Kidney (tissue), 14 donors: ENCODE measurements around the gene CSTPP1. TPM values are rescaled to one million over a fixed set of nuclear protein-coding genes. Genes with fewer than 3 reads are reported as not detected.
A peak's percentile ranks its signal among the peaks of the same experiment; 100 is the strongest.

Source experiments
- DNase-seq, 5 donors: peaks; one replicate each; pipeline ENCODE4 v3.0.0-alpha.2; 2013 to 2020
- FAIRE-seq: peaks from 2 replicates; lab custom pipeline; 2012; peaks lifted over from hg19 to GRCh38; lab: Jason Lieb, UNC
- H3K27ac ChIP-seq, 2 donors: one replicate each; pipeline ENCODE4 v1.7.0; 2013; ENCODE audit warnings: low read depth in 2 of 2, low read length in 2 of 2, inconsistent platforms in 1 of 2
- H3K27me3 ChIP-seq: one replicate; pipeline ENCODE4 v1.7.1; 2013; ENCODE audit warnings: low read length, inconsistent platforms; ENCODE audit not compliant: control insufficient read depth, insufficient read depth
- H3K36me3 ChIP-seq, 3 donors: one replicate each; pipeline versions ENCODE4 v1.7.0 to v1.7.1; 2013; ENCODE audit warnings: low read length in 3 of 3, control low read depth in 1 of 3, inconsistent platforms in 1 of 3; ENCODE audit not compliant: insufficient read depth in 3 of 3, control insufficient read depth in 2 of 3
- H3K4me1 ChIP-seq, 3 donors: one replicate each; pipeline versions ENCODE4 v1.7.0 to v1.7.1; 2013; ENCODE audit warnings: low read length in 3 of 3, inconsistent platforms in 1 of 3, low read depth in 1 of 3; ENCODE audit not compliant: control insufficient read depth in 2 of 3, insufficient read depth in 2 of 3
- H3K4me3 ChIP-seq, 3 donors: one replicate each; pipeline versions ENCODE4 v1.7.0 to v1.8.1; 2013; ENCODE audit warnings: low read length in 3 of 3, control low read depth in 1 of 3, inconsistent platforms in 1 of 3
- H3K9ac ChIP-seq, 3 donors: one replicate each; pipeline versions ENCODE4 v1.7.0 to v1.7.1; 2013; ENCODE audit warnings: low read length in 3 of 3, control low read depth in 1 of 3, inconsistent platforms in 1 of 3
- H3K9me3 ChIP-seq, 3 donors: one replicate each; pipeline versions ENCODE4 v1.7.0 to v1.7.1; 2013; ENCODE audit warnings: low read length in 3 of 3, control low read depth in 1 of 3, inconsistent platforms in 1 of 3; ENCODE audit not compliant: control insufficient read depth in 2 of 3, insufficient read depth in 1 of 3
- intact Hi-C: fragments of 100-400 bp; cut with DNase I; formaldehyde crosslinking; loops from one replicate; pipeline ENCODE4 v1.11.1; 2022
- polyA plus RNA-seq: library from polyadenylated mRNA; stranded (reverse); fragments of 350-450 nt; fragmentation: Illumina TruSeq; extraction: RNeasy Lipid Tissue Mini Kit (QIAGEN cat#74804); gene quantifications from one replicate; pipeline ENCODE4 v1.2.3, GENCODE V29; 2014; ENCODE audit warnings: low read depth, low replicate concordance; ENCODE audit not compliant: insufficient read depth
- total RNA-seq: library from RNA; stranded (reverse); fragmentation: NEBNext Ultra II Directional; extraction: Animal tissue kit (Norgen Biotek cat#: 25700); gene quantifications from one replicate; pipeline ENCODE4 v1.2.1, GENCODE V29; 2021
- TF ChIP-seq, protein P1 (sequence below): IDR thresholded peaks from 3 replicates; pipeline ENCODE4 v1.5.1; 2012; ENCODE audit warnings: mild to moderate bottlenecking, moderate library complexity, borderline replicate concordance; ENCODE audit not compliant: insufficient read depth; ENCODE audit errors: extremely low read depth
- donor health status: control.
- donor health status: control.
- donor health status: control.
- donor health status: control.
- donor health status: control.
- donor health status: DM: yes; HTN: yes; CAD: no.
- donor health status: Normal renal cell carcinoma (clear cell type).

The CSTPP1 gene
- total and polyA plus RNA-seq, 2 donors from 2014 or later, result 37.4 to 50.3 TPM

DNA sequence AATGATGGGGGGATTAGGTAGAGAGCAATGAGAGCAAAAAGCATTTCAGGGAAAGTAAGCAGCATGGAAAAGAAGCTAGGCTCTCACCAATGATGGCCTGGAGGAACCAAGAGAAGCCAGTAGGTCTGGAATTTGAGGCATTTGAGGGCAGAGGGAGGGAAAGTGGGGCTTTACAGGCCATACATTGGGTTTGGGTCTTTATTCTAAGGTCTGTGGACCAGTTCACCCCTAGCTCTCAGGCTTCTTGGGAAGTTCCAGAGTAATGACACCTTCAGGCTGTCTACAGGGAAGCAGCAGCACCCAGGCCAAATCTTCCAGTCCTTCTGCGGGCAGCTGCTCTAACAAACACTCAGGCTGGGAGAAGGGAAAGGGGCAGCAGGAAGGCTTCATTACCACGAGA, 210.7 kb downstream of the CSTPP1 start:
- Histone ChIP-seq H3K4me3 (no peak overlapping the region), H3K27ac (no peak overlapping the region), H3K9me3 (no peaks in the 10 kb centered on the region), H3K27me3 (no peaks in the 10 kb centered on the region), H3K4me1 (no peaks in the 10 kb centered on the region), H3K9ac (no peak overlapping the region), H3K36me3 (no peaks in the 10 kb centered on the region)
- FAIRE-seq (no peak), DNase-seq (no peak)
- intact Hi-C loops, result no loop called here
- TF ChIP-seq, protein P1, sequence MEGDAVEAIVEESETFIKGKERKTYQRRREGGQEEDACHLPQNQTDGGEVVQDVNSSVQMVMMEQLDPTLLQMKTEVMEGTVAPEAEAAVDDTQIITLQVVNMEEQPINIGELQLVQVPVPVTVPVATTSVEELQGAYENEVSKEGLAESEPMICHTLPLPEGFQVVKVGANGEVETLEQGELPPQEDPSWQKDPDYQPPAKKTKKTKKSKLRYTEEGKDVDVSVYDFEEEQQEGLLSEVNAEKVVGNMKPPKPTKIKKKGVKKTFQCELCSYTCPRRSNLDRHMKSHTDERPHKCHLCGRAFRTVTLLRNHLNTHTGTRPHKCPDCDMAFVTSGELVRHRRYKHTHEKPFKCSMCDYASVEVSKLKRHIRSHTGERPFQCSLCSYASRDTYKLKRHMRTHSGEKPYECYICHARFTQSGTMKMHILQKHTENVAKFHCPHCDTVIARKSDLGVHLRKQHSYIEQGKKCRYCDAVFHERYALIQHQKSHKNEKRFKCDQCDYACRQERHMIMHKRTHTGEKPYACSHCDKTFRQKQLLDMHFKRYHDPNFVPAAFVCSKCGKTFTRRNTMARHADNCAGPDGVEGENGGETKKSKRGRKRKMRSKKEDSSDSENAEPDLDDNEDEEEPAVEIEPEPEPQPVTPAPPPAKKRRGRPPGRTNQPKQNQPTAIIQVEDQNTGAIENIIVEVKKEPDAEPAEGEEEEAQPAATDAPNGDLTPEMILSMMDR, result no peak

DNA sequence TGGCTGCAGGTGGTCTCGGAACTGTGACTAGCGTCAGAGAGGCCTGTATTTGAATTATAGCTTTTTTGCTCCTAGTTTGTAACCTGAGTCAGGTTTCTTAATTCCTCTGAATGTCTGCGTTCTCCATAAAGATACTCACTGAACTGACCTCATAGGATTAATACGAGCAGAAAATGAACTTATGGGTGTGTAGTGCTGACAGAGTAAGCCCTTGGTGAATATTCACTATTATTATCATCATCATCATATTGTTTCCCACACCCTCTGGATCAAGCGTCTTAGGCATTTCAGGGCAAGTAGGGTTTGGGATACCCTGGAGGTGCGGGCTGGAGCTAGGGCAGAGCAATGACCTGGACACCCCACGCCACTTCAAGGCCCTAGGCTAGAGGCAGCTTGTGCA, 211.1 kb downstream of the CSTPP1 start:
- H3K9me3 ChIP-seq, result no peaks in the 10 kb centered on the region
- DNase-seq, result no peak
- intact Hi-C loops, result no loop called here
- no peak overlapping the region for H3K9ac ChIP-seq
- TF ChIP-seq, protein P1, result no peak
- H3K36me3 ChIP-seq, result no peaks in the 10 kb centered on the region
- FAIRE-seq, result no peak
- no peak overlapping the region for H3K27ac ChIP-seq
- no peaks in the 10 kb centered on the region for H3K4me1 ChIP-seq
- no peak overlapping the region for H3K4me3 ChIP-seq
- H3K27me3 ChIP-seq, result no peaks in the 10 kb centered on the region

DNA sequence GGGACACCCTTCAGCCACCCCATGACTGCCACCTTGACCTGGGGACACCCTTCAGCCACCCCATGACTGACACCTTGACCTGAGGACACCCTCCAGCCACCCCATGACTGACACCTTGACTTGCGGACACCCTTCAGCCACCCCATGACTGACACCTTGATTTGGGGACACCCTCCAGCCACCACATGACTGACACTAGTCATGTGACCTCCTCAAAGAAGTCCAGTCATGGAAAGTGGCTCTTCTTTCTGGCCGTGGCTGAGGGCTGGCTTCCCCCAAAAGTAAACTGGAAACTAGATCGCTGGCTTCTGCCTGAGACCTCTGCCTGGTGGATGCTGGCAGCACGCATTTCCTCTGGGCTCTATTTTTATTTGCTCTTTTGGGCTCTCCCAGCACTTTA, 211.7 kb downstream of the CSTPP1 start:
- intact Hi-C loops, result no loop called here
- no peak for FAIRE-seq
- Histone ChIP-seq H3K9me3 (no peaks in the 10 kb centered on the region), H3K36me3 (no peaks in the 10 kb centered on the region), H3K4me1 (no peaks in the 10 kb centered on the region), H3K9ac (no peak overlapping the region), H3K27ac (no peak overlapping the region), H3K4me3 (no peak overlapping the region), H3K27me3 (no peaks in the 10 kb centered on the region)
- DNase-seq, result no peak
- TF ChIP-seq, protein P1, result no peak

DNA sequence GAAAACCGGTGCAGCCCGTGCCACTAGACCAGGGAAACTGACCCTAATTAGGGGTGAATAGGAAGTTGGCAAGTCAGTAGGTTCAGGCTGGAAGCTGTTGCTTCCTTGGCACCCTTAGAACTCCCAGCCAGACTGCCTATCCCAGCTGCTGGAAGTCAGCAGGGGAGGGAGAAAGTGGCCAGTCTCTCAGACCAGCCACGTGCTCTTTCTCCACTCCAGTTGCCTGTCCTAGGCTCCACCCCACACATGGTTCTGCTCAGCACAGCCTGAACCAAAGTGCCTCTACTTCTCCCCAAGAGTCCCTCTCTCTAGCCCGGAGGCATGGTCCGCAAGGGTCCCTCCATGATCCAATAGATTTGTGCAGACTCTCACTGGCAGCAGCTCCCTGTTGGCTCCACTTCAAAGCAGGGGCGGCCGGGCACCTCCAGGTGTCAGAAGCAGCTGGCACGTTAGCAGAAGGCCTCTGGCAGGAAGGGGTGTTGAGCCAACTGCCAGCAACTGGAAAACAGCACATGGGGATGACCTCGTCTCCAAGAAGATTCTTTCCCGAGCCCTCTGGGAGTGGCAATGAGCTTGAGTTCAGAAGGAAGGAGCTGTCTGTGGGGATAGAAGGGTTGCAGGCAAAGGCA, 212.5 kb downstream of the CSTPP1 start:
- H3K4me3 ChIP-seq, result no peak overlapping the region
- TF ChIP-seq, protein P1, result no peak
- DNase-seq, result peak in 1 of 5 donors; percentile 50
- no peaks in the 10 kb centered on the region for H3K36me3 ChIP-seq
- no peak for FAIRE-seq
- no peaks in the 10 kb centered on the region for H3K27me3 ChIP-seq
- intact Hi-C loops, result no loop called here
- H3K9me3 ChIP-seq, result no peaks in the 10 kb centered on the region
- H3K4me1 ChIP-seq, result no peaks in the 10 kb centered on the region
- no peak overlapping the region for H3K9ac ChIP-seq
- H3K27ac ChIP-seq, result no peak overlapping the region
